Adrenal gland (tissue), 12 donors: ENCODE data around the gene ABHD17A. TPM values are rescaled to one million over a fixed set of nuclear protein-coding genes. Genes with fewer than 3 reads are reported as not detected.

Source experiments
- DNase-seq, 7 donors: peaks; one replicate each; pipeline ENCODE4 v3.0.0-alpha.2; 2019 to 2020
- H3K27ac ChIP-seq, 5 donors: fragments of 200-600 bp; sonication (generic) in 4 of 5; 1 replicate in 3 of 5; 2 replicates in 2 of 5; pipeline versions ENCODE4 v1.5.1 to v1.8.0; 2016 to 2020; ENCODE audit warnings: mild to moderate bottlenecking in 1 of 5
- H3K27me3 ChIP-seq: fragments of 200-600 bp; 2 replicates; pipeline ENCODE4 v1.8.0; 2021
- H3K36me3 ChIP-seq, 2 donors: fragments of 200-600 bp; replicated peaks in 1 of 2; 1 replicate in 1 of 2; 2 replicates in 1 of 2; pipeline versions ENCODE4 v1.5.1 to v1.8.0; 2018 to 2022
- H3K4me1 ChIP-seq, 2 donors: fragments of 200-600 bp; replicated peaks in 1 of 2; 1 replicate in 1 of 2; 2 replicates in 1 of 2; pipeline versions ENCODE4 v1.5.1 to v1.8.0; 2018 to 2021
- H3K4me3 ChIP-seq, 4 donors: fragments of 200-600 bp; sonication (generic) in 3 of 4; one replicate each; pipeline ENCODE4 v1.5.1; 2016 to 2018
- H3K9me3 ChIP-seq, 3 donors: fragments of 200-600 bp; sonication (generic) in 1 of 3; replicated peaks in 1 of 3; 1 replicate in 2 of 3; 2 replicates in 1 of 3; pipeline versions ENCODE4 v1.5.1 to v1.8.0; 2016 to 2021
- CTCF ChIP-seq, 6 experiments: fragments of 450-650 bp in 4 of 6; fragments of 200-600 bp in 2 of 6; sonication (generic) in 1 of 6; IDR thresholded peaks; 1 replicate in 5 of 6; 2 replicates in 1 of 6; pipeline versions ENCODE4 v1.5.1 to v1.8.0; 2016 to 2021; ENCODE audit warnings: antibody characterized with exemption in 6 of 6, mild to moderate bottlenecking in 2 of 6, moderate library complexity in 1 of 6
- POLR2A ChIP-seq, 2 donors: fragments of 450-650 bp; IDR thresholded peaks; one replicate each; pipeline ENCODE4 v1.6.1; 2017; ENCODE audit warnings: antibody characterized with exemption in 2 of 2, mild to moderate bottlenecking in 2 of 2, moderate library complexity in 1 of 2
- WGBS, 4 donors: extraction: QIAGEN DNeasy Blood & Tissue Kit in 2 of 4; methylation state at CpG; one replicate each; pipeline versions ENCODE4 v1.1.5 to v1.1.7; 2013 to 2017; 5-methylcytosine and 5-hydroxymethylcytosine counted together
- intact Hi-C, 2 donors: fragments of 100-400 bp; cut with DNase I; formaldehyde crosslinking; loops; one replicate each; pipeline versions ENCODE4 v1.14.1 to v1.15.0; 2022 to 2023
- polyA plus RNA-seq, 3 donors: library from polyadenylated mRNA; stranded (reverse); fragments of 200-250 nt in 2 of 3; fragments of 350-450 nt in 1 of 3; fragmentation: Illumina TruSeq in 1 of 3; extraction: RNeasy Lipid Tissue Mini Kit (QIAGEN cat#74804) in 1 of 3; gene quantifications; one replicate each; pipeline ENCODE4 v1.2.3, GENCODE V29; 2013 to 2014
- total RNA-seq, 9 donors: library from RNA; depleted of rRNA in 4 of 9; stranded (reverse); fragments of >200 nt in 4 of 9; fragments of 120-200 nt in 1 of 9; fragmentation: NEBNext Ultra II Directional in 1 of 9; extraction: Animal tissue kit (Norgen Biotek cat#: 25700) in 1 of 9; gene quantifications; one replicate each; pipeline versions ENCODE4 v1.1.0 to v1.2.4, GENCODE V29; 2013 to 2023
- donor health status: healthy with polysubstance abuse.
- donor health status: Bipolar disorder and iron deficiency.
- donor health status: DM: yes; HTN: yes; CAD: no.
- donor health status: DM: no; HTN: no; CAD: no.
- donor health status: DM: no; HTN: no; CAD: no.
- donor health status: DM: yes; HTN: yes; CAD: no.

Gene ABHD17A
- total and polyA plus RNA-seq, 12 donors, result 2.5 to 235 (median 99.4) TPM

- no peak for TF ChIP-seq POLR2A (IDR thresholded peaks at IDR 0.05)
- peak in 1 of 6 experiments; percentile 5 for TF ChIP-seq CTCF (IDR thresholded peaks at IDR 0.05)
- Histone ChIP-seq H3K9me3 (no peaks in the 10 kb centered on the region), H3K27ac (no peak overlapping the region), H3K4me3 (no peak overlapping the region), H3K36me3 (no peaks in the 10 kb centered on the region), H3K4me1 (peaks cover 40 to 56% of the 10 kb centered on the region in 2 donors), H3K27me3 (no peaks in the 10 kb centered on the region)
- intact Hi-C loops, result no loop called here
- peak in 1 of 7 donors; percentile 23 for DNase-seq
- 66 to 74% (median 71%) methylated on average over 24 to 31 of the region's 31 CpGs for WGBS, 4 donors
Measured at GRCh38 chr19:1850809-1851653, 34.3 kb downstream of the ABHD17A start.

- H3K4me1 ChIP-seq, result peaks cover 42 to 56% of the 10 kb centered on the region in 2 donors
- intact Hi-C loops, result no loop called here
Measured at GRCh38 chr19:1849886-1850398, 35.4 kb downstream of the ABHD17A start.

DNA sequence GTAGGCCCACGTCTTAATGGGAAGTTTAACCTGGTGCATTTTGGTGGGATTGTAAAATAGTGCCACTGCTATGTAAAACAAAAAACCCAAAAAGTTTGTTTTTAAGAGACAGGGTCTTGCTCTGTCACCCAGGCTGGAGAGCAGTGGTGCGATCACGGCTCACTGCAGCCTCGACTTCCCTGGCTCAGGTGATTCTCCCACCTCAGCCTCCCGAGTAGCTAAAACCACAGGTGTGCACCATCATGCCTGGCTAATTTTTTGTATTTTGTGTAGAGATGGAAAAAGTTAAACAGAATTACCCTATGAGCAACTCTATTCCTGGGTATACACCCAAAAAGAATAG, 36.2 kb downstream of the ABHD17A start:
- 40 to 55% (median 47%) methylated on average over 5 of the region's 5 CpGs for WGBS, 4 donors
- H3K27ac ChIP-seq, result peak overlapping the region in 1 of 5 donors; percentile 100
- DNase-seq, result no peak

More at GRCh38 chr19:1849886-1850398, 35.4 kb downstream of the ABHD17A start:
- Histone ChIP-seq H3K4me3 (no peak overlapping the region), H3K27me3 (no peaks in the 10 kb centered on the region), H3K27ac (no peak overlapping the region), H3K9me3 (no peaks in the 10 kb centered on the region), H3K36me3 (no peaks in the 10 kb centered on the region)
- WGBS, 4 donors, result 77 to 90% (median 86%) methylated on average over 10 of the region's 10 CpGs
- TF ChIP-seq CTCF (IDR thresholded peaks at IDR 0.05) (no peak), POLR2A (IDR thresholded peaks at IDR 0.05) (no peak)
- no peak for DNase-seq

More for the DNA sequence above, 36.2 kb downstream of the ABHD17A start:
- Histone ChIP-seq H3K4me1 (peaks cover 35 to 56% of the 10 kb centered on the region in 2 donors), H3K27me3 (no peaks in the 10 kb centered on the region), H3K36me3 (no peaks in the 10 kb centered on the region), H3K4me3 (no peak overlapping the region), H3K9me3 (no peaks in the 10 kb centered on the region)
- intact Hi-C loops, result no loop called here
- no peak for TF ChIP-seq POLR2A (IDR thresholded peaks at IDR 0.05)
- TF ChIP-seq CTCF (IDR thresholded peaks at IDR 0.05), result no peak
